Breast epithelium (tissue), 3 donors: ENCODE results near the gene ZNF420.
"Not testable (repeated sequence)": the region's sequence is repeated elsewhere in the genome, so short reads cannot be mapped to it uniquely, and the experiment has no call there.

Experiments
- CTCF ChIP-seq, 3 donors: fragments of 450-650 bp; IDR thresholded peaks; one replicate each; pipeline ENCODE4 v1.5.1; 2016 to 2017; ENCODE audit warnings: antibody characterized with exemption in 3 of 3, mild to moderate bottlenecking in 3 of 3, moderate library complexity in 3 of 3
- POLR2AphosphoS5 ChIP-seq, 3 donors: sonication (generic); formaldehyde crosslinking; IDR thresholded peaks; one replicate each; pipeline ENCODE4 v1.6.1; 2017; ENCODE audit warnings: antibody characterized with exemption in 3 of 3

DNA sequence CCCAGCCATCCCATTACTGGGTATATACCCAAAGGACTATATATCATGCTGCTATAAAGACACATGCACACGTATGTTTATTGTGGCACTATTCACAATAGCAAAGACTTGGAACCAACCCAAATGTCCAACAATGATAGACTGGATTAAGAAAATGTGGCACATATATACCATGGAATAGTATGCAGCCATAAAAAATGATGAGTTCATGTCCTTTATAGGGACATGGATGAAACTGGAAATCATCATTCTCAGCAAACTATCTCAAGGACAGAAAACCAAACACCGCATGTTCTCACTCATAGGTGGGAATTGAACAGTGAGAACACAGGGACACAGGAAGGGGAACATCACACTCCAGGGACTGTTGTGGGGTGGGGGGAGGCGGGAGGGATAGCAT lies 43.9 kb downstream of the ZNF420 start:
- not testable (repeated sequence) for TF ChIP-seq CTCF, POLR2AphosphoS5 (IDR thresholded peaks at IDR 0.05)
